ENCODE data around the gene SORBS1.
A peak's percentile ranks its signal among the peaks of the same experiment; 100 is the strongest.

SORBS1 gene

DNA sequence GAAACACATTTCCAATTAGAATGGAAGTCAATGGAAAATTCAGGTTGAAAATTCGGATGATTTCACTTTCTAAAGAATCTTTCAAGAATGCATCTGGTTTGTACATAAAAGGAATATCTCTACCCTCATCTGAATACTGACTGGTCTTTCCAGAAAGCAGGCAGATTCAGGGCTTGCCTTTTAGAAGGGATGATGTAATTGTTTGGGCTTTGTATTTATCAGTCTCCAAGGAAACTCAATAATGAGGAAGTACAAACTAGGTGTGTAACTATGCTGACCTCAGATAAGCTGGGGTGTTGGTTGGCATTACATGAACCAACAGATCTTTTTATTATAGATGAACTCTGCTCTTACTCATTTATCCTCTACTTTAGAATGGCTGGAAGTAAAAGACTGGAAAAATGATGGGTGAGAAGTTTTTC is 294.5 kb downstream of the SORBS1 start:
- peak; percentile 42 for DNase-seq (ENCODE audit: low spot score)

DNA sequence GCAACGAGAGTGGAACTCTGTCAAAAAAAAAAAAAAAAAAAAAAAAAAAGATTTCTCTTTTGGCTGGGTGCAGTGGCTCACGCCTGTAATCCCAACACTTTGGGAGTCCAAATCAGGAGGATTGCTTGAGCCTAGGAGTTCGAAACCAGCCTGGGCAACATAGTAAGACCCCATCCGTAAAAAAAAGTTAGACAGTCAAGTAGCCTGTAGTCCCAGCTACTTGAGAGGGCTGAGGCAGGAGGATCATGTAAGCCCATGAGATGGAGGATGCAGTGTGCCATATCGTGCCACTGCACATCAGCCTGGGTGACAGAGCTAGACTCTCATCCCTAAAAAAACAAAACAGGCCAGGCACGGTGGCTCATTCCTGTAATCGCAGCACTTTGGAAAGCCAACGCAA is 295.6 kb downstream of the SORBS1 start:
- DNase-seq (ENCODE audit: low spot score): no peak

DNA sequence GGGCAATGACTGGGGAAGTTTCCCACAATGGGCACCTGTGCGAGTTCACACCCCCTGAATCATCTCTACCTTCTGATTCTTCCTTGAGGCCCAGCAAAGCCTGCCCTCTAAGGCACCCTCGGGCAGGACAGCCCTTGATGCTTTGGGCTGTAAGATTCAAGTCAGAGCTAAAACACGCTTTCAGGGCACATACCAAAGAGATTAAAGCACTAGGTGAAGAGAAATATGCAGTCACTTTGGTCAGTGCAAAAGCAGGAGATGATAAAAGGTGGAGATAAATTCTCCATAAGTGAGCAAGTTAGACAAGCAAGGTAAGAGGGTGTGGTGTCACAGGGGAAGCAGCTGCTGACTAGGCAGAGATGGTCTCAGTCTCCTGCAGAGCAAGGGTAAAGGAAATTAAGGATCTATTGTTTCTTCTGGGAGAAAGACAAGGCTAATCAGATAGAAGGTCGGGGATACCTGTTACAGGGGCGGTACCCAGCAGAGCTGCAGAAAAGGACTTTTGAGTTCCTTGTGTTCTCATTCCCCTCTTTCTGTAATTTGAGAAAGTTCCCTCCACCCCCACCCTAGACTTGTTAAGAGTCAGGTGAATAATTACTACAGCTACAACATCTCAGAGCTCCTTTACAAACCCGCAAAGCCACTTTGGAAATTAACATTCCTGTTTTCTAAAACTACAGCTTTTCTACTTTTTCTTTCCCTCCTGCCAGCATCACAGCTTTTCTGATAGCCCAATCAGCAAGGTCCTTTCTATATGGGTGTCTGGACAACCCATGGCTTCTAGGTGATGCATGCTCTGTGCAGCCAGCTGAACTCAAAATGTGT is 296.7 kb downstream of the SORBS1 start:
- DNase-seq (ENCODE audit: low spot score): no peak

DNA sequence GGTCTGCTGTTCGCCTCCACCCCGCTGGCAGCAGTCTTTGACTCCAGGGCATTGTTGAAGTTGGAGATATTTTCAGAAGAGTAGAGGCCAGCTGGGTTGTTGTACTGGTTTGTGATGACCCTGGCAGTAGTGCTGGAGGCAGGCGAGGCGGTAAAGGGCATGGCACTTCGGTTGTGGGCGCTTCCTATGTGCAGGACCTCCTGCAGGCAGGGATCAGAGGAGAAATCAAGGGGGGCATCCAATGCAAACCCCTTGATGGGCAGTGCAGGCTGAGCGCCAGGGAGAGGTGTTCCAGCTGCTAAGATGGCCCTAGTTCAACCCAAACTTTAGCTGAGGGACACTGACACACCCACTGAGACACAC is 297.3 kb downstream of the SORBS1 start:
- DNase-seq (ENCODE audit: low spot score): no peak

DNA sequence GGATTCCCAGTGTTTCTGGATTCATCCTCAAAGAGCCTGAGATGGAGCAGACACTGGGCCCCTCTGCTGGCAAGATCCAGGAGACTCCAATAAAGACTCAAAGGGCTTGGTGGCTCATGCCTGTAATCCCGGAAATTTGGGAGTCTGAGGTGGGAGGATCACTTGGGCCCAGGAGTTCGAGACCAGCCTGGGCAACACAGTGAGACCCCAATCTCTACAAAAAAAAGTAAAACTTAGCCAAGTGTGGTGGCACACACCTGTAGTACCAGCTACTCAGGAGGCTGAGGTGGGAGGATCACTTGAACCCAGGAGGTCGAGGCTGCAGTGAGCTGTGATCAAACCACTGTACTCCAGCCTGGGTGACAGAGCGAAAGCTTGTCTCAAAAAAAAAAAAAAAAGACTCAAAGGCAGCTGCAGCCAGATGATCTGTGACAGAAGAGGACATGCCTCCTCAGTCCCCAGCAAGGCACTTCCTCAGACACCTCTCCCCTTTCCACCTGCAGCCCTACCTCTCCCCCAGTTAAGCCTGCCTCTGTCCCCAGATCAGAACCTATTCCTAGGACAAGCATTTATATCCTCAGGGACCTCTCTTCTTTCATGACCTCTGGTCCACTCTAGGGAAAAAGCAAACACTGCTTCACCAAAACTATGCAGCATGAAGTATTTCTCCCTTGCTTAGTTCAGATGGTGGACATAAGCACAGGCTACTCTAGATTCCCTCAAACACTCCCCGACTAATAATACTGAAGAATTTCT is 298.2 kb downstream of the SORBS1 start:
- DNase-seq (ENCODE audit: low spot score): no peak

DNA sequence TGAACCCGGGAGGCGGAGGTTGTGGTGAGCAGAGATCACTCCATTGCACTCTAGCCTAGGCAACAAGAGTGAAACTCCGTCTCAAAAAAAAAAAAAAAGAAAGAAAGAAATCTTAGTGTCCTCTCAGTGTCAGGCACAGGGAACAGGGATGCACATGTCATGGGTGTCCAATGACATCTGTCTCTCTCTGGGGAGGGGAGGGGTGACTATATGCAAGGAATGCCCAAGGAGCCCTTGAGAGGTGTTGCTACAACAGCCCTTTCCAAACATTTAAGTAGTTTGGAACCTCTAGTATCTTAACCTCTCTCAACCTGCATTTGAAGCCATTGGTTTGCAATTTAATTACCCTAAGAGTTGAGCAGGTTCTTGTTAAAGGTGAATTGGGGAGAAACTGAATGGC is 299.2 kb downstream of the SORBS1 start:
- DNase-seq (ENCODE audit: low spot score): no peak
